OCI-LY1 (cell line): ENCODE measurements around the gene CAMK2D.

Experiments used
- H2AFZ ChIP-seq: fragments of 200-600 bp; sonication (generic), shearing (Covaris generic); 2 replicates; pipeline ENCODE4 v1.6.0; 2014; ENCODE audit warnings: antibody characterized with exemption, mild to moderate bottlenecking, low read length
- H3F3A ChIP-seq: fragments of 200-600 bp; sonication (generic), shearing (Covaris generic); 2 replicates; pipeline ENCODE4 v1.6.0; 2014; ENCODE audit warnings: mild to moderate bottlenecking, antibody characterized with exemption, low read length, moderate library complexity; ENCODE audit not compliant: insufficient read depth
- H3K27ac ChIP-seq: fragments of 200-600 bp; sonication (generic); 2 replicates; pipeline ENCODE4 v1.5.1; 2014; ENCODE audit warnings: low read length, mixed run types, mild to moderate bottlenecking, low read depth; ENCODE audit not compliant: poor library complexity, severe bottlenecking
- H3K27me3 ChIP-seq: fragments of 200-600 bp; sonication (generic); 2 replicates; pipeline ENCODE4 v1.6.0; 2014; ENCODE audit warnings: antibody characterized with exemption, mild to moderate bottlenecking, low read length, moderate library complexity; ENCODE audit not compliant: insufficient read depth
- H3K36me3 ChIP-seq: fragments of 200-600 bp; sonication (generic); 2 replicates; pipeline ENCODE4 v1.6.1; 2014; ENCODE audit warnings: mild to moderate bottlenecking, antibody characterized with exemption, low read length, moderate library complexity, mixed read lengths; ENCODE audit not compliant: insufficient read depth
- H3K4me1 ChIP-seq: fragments of 200-600 bp; sonication (generic); 2 replicates; pipeline ENCODE4 v1.5.1; 2014; ENCODE audit warnings: mild to moderate bottlenecking, low read length, moderate library complexity; ENCODE audit not compliant: insufficient read depth, severe bottlenecking
- H3K4me2 ChIP-seq: fragments of 200-600 bp; sonication (generic), shearing (Covaris generic); 2 replicates; pipeline ENCODE4 v1.6.1; 2014; ENCODE audit warnings: low read length
- H3K4me3 ChIP-seq: fragments of 200-600 bp; sonication (generic); 2 replicates; pipeline ENCODE4 v1.5.1; 2014; ENCODE audit warnings: low read length, low read depth, mild to moderate bottlenecking, mixed read lengths; ENCODE audit not compliant: poor library complexity, severe bottlenecking
- H3K79me2 ChIP-seq: fragments of 200-600 bp; shearing (Covaris generic); 2 replicates; pipeline ENCODE4 v1.6.1; 2016; ENCODE audit warnings: mixed run types, low read length, mixed read lengths; ENCODE audit not compliant: insufficient read depth
- H3K9ac ChIP-seq: fragments of 200-600 bp; sonication (generic), shearing (Covaris generic); 2 replicates; pipeline ENCODE4 v1.6.1; 2014; ENCODE audit warnings: mild to moderate bottlenecking, low read length, mixed read lengths
- H3K9me2 ChIP-seq: fragments of 200-600 bp; sonication (generic), shearing (Covaris generic); 2 replicates; pipeline ENCODE4 v1.6.1; 2014; ENCODE audit warnings: low read depth, mild to moderate bottlenecking, low read length, mixed read lengths
- H3K9me3 ChIP-seq: fragments of 200-600 bp; shearing (Covaris generic); 2 replicates; pipeline ENCODE4 v1.6.1; 2014; ENCODE audit warnings: low read length, mixed read lengths
- H4K20me1 ChIP-seq: fragments of 200-600 bp; sonication (generic), shearing (Covaris generic); 2 replicates; pipeline ENCODE4 v1.6.0; 2016; ENCODE audit warnings: mild to moderate bottlenecking, low read length; ENCODE audit not compliant: insufficient read depth
- CTCF ChIP-seq: fragments of 200-600 bp; sonication (generic), shearing (Covaris generic); IDR thresholded peaks from 2 replicates; pipeline ENCODE4 v1.5.1; 2017; ENCODE audit warnings: mild to moderate bottlenecking, antibody characterized with exemption, low read length, moderate library complexity, mixed read lengths
- EZH2 ChIP-seq: fragments of 200-600 bp; sonication (generic), shearing (Covaris generic); IDR thresholded peaks from 2 replicates; pipeline ENCODE4 v1.8.0; 2017; ENCODE audit warnings: borderline replicate concordance, mixed run types, mild to moderate bottlenecking, antibody characterized with exemption, low read length, moderate library complexity, mixed read lengths

The CAMK2D gene

GRCh38 chr4:113555868-113556267, 205.7 kb downstream of the CAMK2D start:
- Histone ChIP-seq H3K9me3 (no peaks in the 10 kb centered on the region), H3F3A (no peaks in the 10 kb centered on the region), H3K4me3 (no peak overlapping the region), H4K20me1 (no peaks in the 10 kb centered on the region), H2AFZ (no peak overlapping the region), H3K27ac (no peak overlapping the region), H3K4me1 (no peaks in the 10 kb centered on the region), H3K4me2 (no peak overlapping the region), H3K9ac (no peak overlapping the region), H3K79me2 (no peaks in the 10 kb centered on the region), H3K9me2 (no peaks in the 10 kb centered on the region), H3K27me3 (no peaks in the 10 kb centered on the region), H3K36me3 (peaks cover 58% of the 10 kb centered on the region)
- TF ChIP-seq CTCF, result no peak
- no peak for TF ChIP-seq EZH2

GRCh38 chr4:113553082-113553481, 208.5 kb downstream of the CAMK2D start:
- no peak overlapping the region for H3K4me3 ChIP-seq
- peaks cover 44% of the 10 kb centered on the region for H3K36me3 ChIP-seq

GRCh38 chr4:113550510-113550909, 211.0 kb downstream of the CAMK2D start:
- H3K4me3 ChIP-seq, result no peak overlapping the region
- H3K27ac ChIP-seq, result peak overlapping the region; percentile 82
- no peak overlapping the region for H3K4me2 ChIP-seq
- H3K27me3 ChIP-seq, result no peaks in the 10 kb centered on the region
- TF ChIP-seq CTCF (no peak), EZH2 (no peak)
- no peak overlapping the region for H2AFZ ChIP-seq
- H3F3A ChIP-seq, result 0 out of 2 replicates have a peak, but pooled peaks cover 7% of the 10 kb centered on the region
- no peaks in the 10 kb centered on the region for H4K20me1 ChIP-seq
- no peaks in the 10 kb centered on the region for H3K9me2 ChIP-seq
- H3K9me3 ChIP-seq, result no peaks in the 10 kb centered on the region
- H3K79me2 ChIP-seq, result no peaks in the 10 kb centered on the region
- peaks cover 34% of the 10 kb centered on the region for H3K4me1 ChIP-seq
- no peak overlapping the region for H3K9ac ChIP-seq
- H3K36me3 ChIP-seq, result peaks cover 47% of the 10 kb centered on the region

More at GRCh38 chr4:113553082-113553481, 208.5 kb downstream of the CAMK2D start:
- TF ChIP-seq EZH2, result no peak
- H3K9me3 ChIP-seq, result no peaks in the 10 kb centered on the region
- no peaks in the 10 kb centered on the region for H4K20me1 ChIP-seq
- no peaks in the 10 kb centered on the region for H3K9me2 ChIP-seq
- no peaks in the 10 kb centered on the region for H3K27me3 ChIP-seq
- H3K4me2 ChIP-seq, result no peak overlapping the region
- no peak overlapping the region for H3K27ac ChIP-seq
- H3K79me2 ChIP-seq, result no peaks in the 10 kb centered on the region
- no peak overlapping the region for H2AFZ ChIP-seq
- H3K9ac ChIP-seq, result no peak overlapping the region
- 0 out of 2 replicates have a peak, but pooled peaks cover 7% of the 10 kb centered on the region for H3F3A ChIP-seq
- H3K4me1 ChIP-seq, result peaks cover 24% of the 10 kb centered on the region

GRCh38 chr4:113548303-113548702, 213.2 kb downstream of the CAMK2D start:
- TF ChIP-seq EZH2 (no peak), CTCF (no peak)
- no peak overlapping the region for H2AFZ ChIP-seq
- H4K20me1 ChIP-seq, result no peaks in the 10 kb centered on the region
- no peaks in the 10 kb centered on the region for H3K9me2 ChIP-seq
- no peaks in the 10 kb centered on the region for H3K9me3 ChIP-seq
- H3K79me2 ChIP-seq, result no peaks in the 10 kb centered on the region
- H3K4me1 ChIP-seq, result peaks cover 34% of the 10 kb centered on the region
- H3K27me3 ChIP-seq, result no peaks in the 10 kb centered on the region
- H3K4me3 ChIP-seq, result no peak overlapping the region
- H3K36me3 ChIP-seq, result peaks cover 63% of the 10 kb centered on the region
- H3F3A ChIP-seq, result 0 out of 2 replicates have a peak, but pooled peaks cover 7% of the 10 kb centered on the region
- H3K27ac ChIP-seq, result peak overlapping the region; percentile 82
- H3K9ac ChIP-seq, result peak overlapping the region; percentile 13
- peak overlapping the region; percentile 26 for H3K4me2 ChIP-seq
